ENCODE data around the gene ALCAM. TPM values are rescaled to one million over a fixed set of nuclear protein-coding genes. Genes with fewer than 3 reads are reported as not detected.

Gene ALCAM
- total and polyA plus RNA-seq, 2 donors (not counting 1 experiment from before 2014, with no cell fraction given), result 6.2 to 23.8 TPM

DNA sequence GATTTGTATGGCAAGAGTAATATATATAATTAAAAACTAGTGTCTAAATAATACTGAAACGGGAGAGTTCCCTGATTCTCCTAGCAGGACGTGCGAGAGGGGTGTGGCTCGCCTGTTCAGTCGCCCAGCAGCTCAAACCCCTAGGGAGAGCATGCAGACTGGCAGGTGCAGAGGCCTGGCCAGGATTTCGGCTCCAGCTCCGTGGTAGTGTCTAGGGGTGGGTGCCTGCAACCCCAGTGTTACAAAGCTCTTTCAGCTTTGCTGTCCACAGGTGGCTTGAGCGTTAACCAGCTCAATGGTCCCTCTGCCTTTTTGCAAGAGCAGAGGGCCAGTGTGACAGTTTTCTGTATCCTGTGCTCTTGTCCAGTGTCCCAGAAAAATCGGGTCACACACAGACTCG is 226.6 kb downstream of the ALCAM start:
- Histone ChIP-seq H4K20me1 (ENCODE audit: control insufficient read depth, insufficient read depth, low read length, poor library complexity, severe bottlenecking) (no peaks in the 10 kb centered on the region), H2AFZ (ENCODE audit: insufficient read depth, low read depth, low read length, poor library complexity, severe bottlenecking) (no peak overlapping the region), H3K36me3 (replicated peaks in 1 of 2; ENCODE audit: control extremely low read depth in 1 of 2, control insufficient read depth in 1 of 2, extremely low read depth in 1 of 2, insufficient read depth in 2 of 2, low read length in 1 of 2) (no peaks in the 10 kb centered on the region), H3K4me1 (ENCODE audit: control insufficient read depth in 2 of 2, insufficient read depth in 2 of 2, low read length in 2 of 2) (no peaks in the 10 kb centered on the region), H3K27me3 (replicated peaks in 1 of 4; ENCODE audit: control extremely low read depth in 1 of 4, control insufficient read depth in 3 of 4, insufficient read depth in 4 of 4, low read length in 3 of 4) (peaks cover 0 to 3% (median 0%) of the 10 kb centered on the region in 4 experiments), H3K9me3 (ENCODE audit: control extremely low read depth in 1 of 3, control insufficient read depth in 2 of 3, insufficient read depth in 1 of 3, low read length in 2 of 3) (no peaks in the 10 kb centered on the region), H3K27ac (ENCODE audit: low read length in 2 of 2) (no peak overlapping the region), H3K4me2 (replicated peaks; ENCODE audit: low read depth, low read length, poor library complexity, severe bottlenecking) (no peak overlapping the region), H3K79me2 (ENCODE audit: control insufficient read depth, insufficient read depth, low read length) (no peaks in the 10 kb centered on the region), H3K9ac (ENCODE audit: low read length) (no peak overlapping the region), H3K4me3 (ENCODE audit: control extremely low read depth in 1 of 5, extremely low read depth in 1 of 5, insufficient read depth in 1 of 5, low read depth in 2 of 5, low read length in 4 of 5) (no peak overlapping the region)
- Mint-ChIP-seq H3K9me3 (ENCODE audit: insufficient read depth) (no peaks in the 10 kb centered on the region), H3K27me3 (no peaks in the 10 kb centered on the region), H3K4me1 (no peaks in the 10 kb centered on the region), H3K27ac (no peak overlapping the region), H3K4me3 (no peak overlapping the region)
- TF ChIP-seq, protein P1, sequence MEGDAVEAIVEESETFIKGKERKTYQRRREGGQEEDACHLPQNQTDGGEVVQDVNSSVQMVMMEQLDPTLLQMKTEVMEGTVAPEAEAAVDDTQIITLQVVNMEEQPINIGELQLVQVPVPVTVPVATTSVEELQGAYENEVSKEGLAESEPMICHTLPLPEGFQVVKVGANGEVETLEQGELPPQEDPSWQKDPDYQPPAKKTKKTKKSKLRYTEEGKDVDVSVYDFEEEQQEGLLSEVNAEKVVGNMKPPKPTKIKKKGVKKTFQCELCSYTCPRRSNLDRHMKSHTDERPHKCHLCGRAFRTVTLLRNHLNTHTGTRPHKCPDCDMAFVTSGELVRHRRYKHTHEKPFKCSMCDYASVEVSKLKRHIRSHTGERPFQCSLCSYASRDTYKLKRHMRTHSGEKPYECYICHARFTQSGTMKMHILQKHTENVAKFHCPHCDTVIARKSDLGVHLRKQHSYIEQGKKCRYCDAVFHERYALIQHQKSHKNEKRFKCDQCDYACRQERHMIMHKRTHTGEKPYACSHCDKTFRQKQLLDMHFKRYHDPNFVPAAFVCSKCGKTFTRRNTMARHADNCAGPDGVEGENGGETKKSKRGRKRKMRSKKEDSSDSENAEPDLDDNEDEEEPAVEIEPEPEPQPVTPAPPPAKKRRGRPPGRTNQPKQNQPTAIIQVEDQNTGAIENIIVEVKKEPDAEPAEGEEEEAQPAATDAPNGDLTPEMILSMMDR (IDR thresholded peaks at IDR 0.05), result no peak
- no peak for TF ChIP-seq EZH2 (IDR thresholded peaks at IDR 0.05; ENCODE audit: borderline replicate concordance, insufficient read depth, low read depth, low read length, poor library complexity, severe bottlenecking)
- ATAC-seq (ENCODE audit: low read depth), result no peak
- WGBS (ENCODE audit: insufficient coverage), result 93% methylated on average over 9 of the region's 10 CpGs
- intact Hi-C loops (cut with micrococcal nuclease), result no loop called here
- ChIA-PET POLR2A (no interaction called here), CTCF (interaction anchor here (1.0 kb wide), 1 partner anchor 12 kb away, joined by 3 read pairs; no protein-coding TSS in a partner anchor)
- no peak for DNase-seq

DNA sequence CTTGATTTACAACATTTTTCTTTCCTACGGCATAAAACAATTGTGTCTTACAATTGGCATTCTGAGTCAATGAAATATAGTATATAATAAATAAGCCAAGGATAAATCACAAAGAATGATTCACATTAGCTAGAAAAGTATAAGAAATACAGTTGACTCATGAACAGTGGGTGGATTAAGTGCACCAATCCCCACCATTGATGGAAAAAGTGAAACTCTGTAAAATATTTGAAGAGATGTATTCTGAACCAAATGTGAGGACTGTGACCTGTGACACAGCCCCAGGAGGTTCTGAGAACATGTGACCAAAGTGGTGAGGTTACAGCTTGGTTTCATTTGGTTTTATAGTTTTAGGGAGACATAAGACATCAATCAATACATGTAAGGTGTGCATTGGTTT is 227.5 kb downstream of the ALCAM start:
- ATAC-seq (ENCODE audit: low read depth), result no peak
- Histone ChIP-seq H3K4me3 (ENCODE audit: control extremely low read depth in 1 of 5, extremely low read depth in 1 of 5, insufficient read depth in 1 of 5, low read depth in 2 of 5, low read length in 4 of 5) (no peak overlapping the region), H3K4me2 (replicated peaks; ENCODE audit: low read depth, low read length, poor library complexity, severe bottlenecking) (no peak overlapping the region), H3K9ac (ENCODE audit: low read length) (no peak overlapping the region), H3K4me1 (ENCODE audit: control insufficient read depth in 2 of 2, insufficient read depth in 2 of 2, low read length in 2 of 2) (no peaks in the 10 kb centered on the region), H4K20me1 (ENCODE audit: control insufficient read depth, insufficient read depth, low read length, poor library complexity, severe bottlenecking) (no peaks in the 10 kb centered on the region), H3K27me3 (replicated peaks in 1 of 4; ENCODE audit: control extremely low read depth in 1 of 4, control insufficient read depth in 3 of 4, insufficient read depth in 4 of 4, low read length in 3 of 4) (peaks cover 0 to 3% (median 0%) of the 10 kb centered on the region in 4 experiments), H3K79me2 (ENCODE audit: control insufficient read depth, insufficient read depth, low read length) (no peaks in the 10 kb centered on the region), H3K27ac (ENCODE audit: low read length in 2 of 2) (no peak overlapping the region), H2AFZ (ENCODE audit: insufficient read depth, low read depth, low read length, poor library complexity, severe bottlenecking) (no peak overlapping the region), H3K9me3 (ENCODE audit: control extremely low read depth in 1 of 3, control insufficient read depth in 2 of 3, insufficient read depth in 1 of 3, low read length in 2 of 3) (no peaks in the 10 kb centered on the region), H3K36me3 (replicated peaks in 1 of 2; ENCODE audit: control extremely low read depth in 1 of 2, control insufficient read depth in 1 of 2, extremely low read depth in 1 of 2, insufficient read depth in 2 of 2, low read length in 1 of 2) (no peaks in the 10 kb centered on the region)
- Mint-ChIP-seq H3K27me3 (peaks cover 2% of the 10 kb centered on the region), H3K27ac (no peak overlapping the region), H3K4me3 (no peak overlapping the region), H3K4me1 (no peaks in the 10 kb centered on the region), H3K9me3 (ENCODE audit: insufficient read depth) (no peaks in the 10 kb centered on the region)
- intact Hi-C loops (cut with micrococcal nuclease), result no loop called here
- no CpG with 5 or more reads among the region's 1 CpG for WGBS (ENCODE audit: insufficient coverage)
- DNase-seq, result no peak
- POLR2A ChIA-PET, result no interaction called here
- CTCF ChIA-PET, result interaction anchor here (1.0 kb wide), 1 partner anchor 11 kb away, joined by 3 read pairs; no protein-coding TSS in a partner anchor
- TF ChIP-seq, protein P1 (IDR thresholded peaks at IDR 0.05), result no peak
- TF ChIP-seq EZH2 (IDR thresholded peaks at IDR 0.05; ENCODE audit: borderline replicate concordance, insufficient read depth, low read depth, low read length, poor library complexity, severe bottlenecking), result no peak

Measured in B cell (primary cell).